Measurements from ENCODE around the gene KCNIP4.

Gene KCNIP4

DNA sequence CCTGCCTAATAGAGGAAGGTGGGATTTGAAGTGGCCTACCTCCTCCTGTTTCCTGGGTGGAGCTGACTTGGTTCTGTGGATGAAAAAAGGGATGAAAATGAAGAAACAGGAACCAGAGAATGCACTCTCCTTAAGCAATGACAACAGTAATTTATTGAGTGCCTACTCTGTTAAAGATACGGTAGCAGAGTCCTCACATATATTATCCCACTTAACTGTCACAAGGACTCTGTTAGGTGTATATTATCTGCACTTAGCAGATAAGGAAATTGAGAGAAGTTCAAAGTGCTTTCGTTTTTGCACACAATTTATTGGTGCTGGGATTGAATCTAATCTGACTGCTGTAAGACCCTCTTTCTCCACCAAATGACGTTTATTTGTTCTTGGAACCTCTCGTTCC lies 947.1 kb downstream of the KCNIP4 start:
- DNase-seq (ENCODE audit: low read depth): no peak
- no peak for TF ChIP-seq CTCF (IDR thresholded peaks at IDR 0.05; ENCODE audit: low read depth, low read length, missing control alignments)
- H3K4me3 ChIP-seq (ENCODE audit: low read depth, low read length): no peak overlapping the region

GRCh38 chr4:20997886-20998285 lies 950.7 kb downstream of the KCNIP4 start:
- H3K4me3 ChIP-seq (ENCODE audit: low read depth, low read length): no peak overlapping the region
- no peak for TF ChIP-seq CTCF (IDR thresholded peaks at IDR 0.05; ENCODE audit: low read depth, low read length, missing control alignments)
- DNase-seq (ENCODE audit: low read depth): no peak

- TF ChIP-seq CTCF (IDR thresholded peaks at IDR 0.05; ENCODE audit: low read depth, low read length, missing control alignments): no peak
- no peak for DNase-seq (ENCODE audit: low read depth)
- no peak overlapping the region for H3K4me3 ChIP-seq (ENCODE audit: low read depth, low read length)
Measured at GRCh38 chr4:20995610-20996009, 953.0 kb downstream of the KCNIP4 start.

DNA sequence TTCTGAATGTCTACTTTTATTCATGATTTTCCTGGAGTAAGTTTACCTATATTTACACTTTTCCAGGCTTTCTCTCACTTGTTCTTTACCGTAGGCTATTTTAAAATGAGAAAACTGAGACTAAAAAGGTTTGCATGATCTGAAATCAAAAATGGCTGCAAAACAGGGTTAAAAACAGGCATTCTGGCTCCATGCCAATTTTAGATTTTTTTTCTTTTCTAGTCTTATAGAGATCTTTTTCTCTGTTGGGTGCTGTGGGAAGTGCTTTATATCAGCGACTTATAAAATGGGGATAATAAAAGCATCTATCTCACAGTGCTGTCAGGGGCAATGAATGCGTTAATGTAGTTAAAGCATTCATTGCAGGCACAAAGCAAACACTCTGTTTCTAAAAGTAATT lies 953.6 kb downstream of the KCNIP4 start:
- no peak for TF ChIP-seq CTCF (IDR thresholded peaks at IDR 0.05; ENCODE audit: low read depth, low read length, missing control alignments)
- no peak for DNase-seq (ENCODE audit: low read depth)
- H3K4me3 ChIP-seq (ENCODE audit: low read depth, low read length): no peak overlapping the region

- no peak for TF ChIP-seq CTCF (IDR thresholded peaks at IDR 0.05; ENCODE audit: low read depth, low read length, missing control alignments)
- DNase-seq (ENCODE audit: low read depth): no peak
- H3K4me3 ChIP-seq (ENCODE audit: low read depth, low read length): no peak overlapping the region
Measured at GRCh38 chr4:20992002-20992401, 956.6 kb downstream of the KCNIP4 start.

DNA sequence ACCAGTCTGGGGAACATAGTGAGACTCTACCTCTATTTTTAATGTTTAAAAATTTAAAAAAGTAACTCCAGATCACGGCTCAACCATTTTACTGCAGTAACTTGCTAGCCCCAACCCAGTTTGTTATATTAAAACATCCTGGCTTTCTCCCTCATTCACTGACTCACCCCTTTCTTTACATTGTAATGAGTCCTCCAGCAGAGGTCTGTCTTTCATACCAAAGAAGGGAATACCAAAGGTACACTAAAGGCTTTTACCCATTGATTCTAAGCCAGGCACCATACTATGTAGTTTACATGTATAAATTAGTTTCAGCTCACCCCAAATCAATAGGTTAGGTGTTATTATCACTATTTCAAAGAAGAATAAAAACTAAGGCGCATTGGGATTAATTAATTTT lies 961.4 kb downstream of the KCNIP4 start:
- DNase-seq (ENCODE audit: low read depth): no peak
- TF ChIP-seq CTCF (IDR thresholded peaks at IDR 0.05; ENCODE audit: low read depth, low read length, missing control alignments): no peak
- no peak overlapping the region for H3K4me3 ChIP-seq (ENCODE audit: low read depth, low read length)

DNA sequence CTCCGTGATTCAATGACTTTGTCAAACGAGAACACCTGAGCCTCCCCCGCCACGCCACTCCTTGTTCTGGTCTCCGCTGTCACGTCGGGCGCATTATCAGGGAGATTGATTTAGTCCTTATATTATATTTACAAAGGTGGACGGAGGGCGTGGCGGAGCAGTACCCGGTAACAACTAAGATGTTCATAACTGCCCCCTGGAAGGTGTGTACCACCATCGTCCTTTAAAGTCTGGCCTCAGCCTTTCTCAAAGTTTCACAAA lies 964.1 kb downstream of the KCNIP4 start:
- H3K4me3 ChIP-seq (ENCODE audit: low read depth, low read length): no peak overlapping the region
- no peak for DNase-seq (ENCODE audit: low read depth)
- TF ChIP-seq CTCF (IDR thresholded peaks at IDR 0.05; ENCODE audit: low read depth, low read length, missing control alignments): no peak
